22Rv1 (cell line): ENCODE results near the gene AMBRA1.

ENCODE experiments used
- ZFX ChIP-seq: fragments of 450-650 bp; IDR thresholded peaks from 2 replicates; pipeline ENCODE4 v1.6.1; 2017; ENCODE audit warnings: antibody characterized with exemption, borderline replicate concordance
- TF ChIP-seq, protein P1 (sequence below): fragments of 450-650 bp; IDR thresholded peaks from 2 replicates; pipeline ENCODE4 v1.5.1; 2017; ENCODE audit warnings: mild to moderate bottlenecking

DNA sequence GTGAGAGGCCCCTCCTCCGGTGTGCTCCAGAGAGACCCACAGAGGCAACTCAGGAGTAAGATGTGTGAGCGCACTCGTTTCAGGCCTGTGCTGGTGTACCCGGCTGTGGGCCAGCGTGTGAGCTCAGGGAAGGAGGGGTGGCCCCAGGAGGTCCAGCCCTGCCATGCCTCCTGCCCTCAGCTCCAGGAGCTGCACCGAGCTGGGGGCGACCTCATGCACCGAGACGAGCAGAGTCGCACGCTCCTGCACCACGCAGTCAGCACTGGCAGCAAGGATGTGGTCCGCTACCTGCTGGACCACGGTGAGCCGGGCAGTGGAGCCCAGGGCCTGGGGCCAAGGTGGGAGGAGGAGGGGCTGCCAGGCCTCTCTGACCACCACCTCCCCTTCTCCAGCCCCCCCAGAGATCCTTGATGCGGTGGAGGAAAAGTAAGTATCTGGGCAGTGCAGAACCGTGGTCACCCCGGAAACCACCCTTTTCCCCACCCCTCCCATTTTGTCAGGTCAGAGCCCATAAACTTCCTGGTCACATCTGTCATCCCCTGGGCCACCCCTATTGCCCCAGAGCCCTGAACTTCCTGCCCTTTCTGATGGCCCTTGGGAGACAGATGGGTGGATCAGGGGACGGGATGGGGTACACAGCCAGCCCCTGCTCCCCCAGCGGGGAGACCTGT lies 214.9 kb downstream of the AMBRA1 start:
- TF ChIP-seq, protein P1, sequence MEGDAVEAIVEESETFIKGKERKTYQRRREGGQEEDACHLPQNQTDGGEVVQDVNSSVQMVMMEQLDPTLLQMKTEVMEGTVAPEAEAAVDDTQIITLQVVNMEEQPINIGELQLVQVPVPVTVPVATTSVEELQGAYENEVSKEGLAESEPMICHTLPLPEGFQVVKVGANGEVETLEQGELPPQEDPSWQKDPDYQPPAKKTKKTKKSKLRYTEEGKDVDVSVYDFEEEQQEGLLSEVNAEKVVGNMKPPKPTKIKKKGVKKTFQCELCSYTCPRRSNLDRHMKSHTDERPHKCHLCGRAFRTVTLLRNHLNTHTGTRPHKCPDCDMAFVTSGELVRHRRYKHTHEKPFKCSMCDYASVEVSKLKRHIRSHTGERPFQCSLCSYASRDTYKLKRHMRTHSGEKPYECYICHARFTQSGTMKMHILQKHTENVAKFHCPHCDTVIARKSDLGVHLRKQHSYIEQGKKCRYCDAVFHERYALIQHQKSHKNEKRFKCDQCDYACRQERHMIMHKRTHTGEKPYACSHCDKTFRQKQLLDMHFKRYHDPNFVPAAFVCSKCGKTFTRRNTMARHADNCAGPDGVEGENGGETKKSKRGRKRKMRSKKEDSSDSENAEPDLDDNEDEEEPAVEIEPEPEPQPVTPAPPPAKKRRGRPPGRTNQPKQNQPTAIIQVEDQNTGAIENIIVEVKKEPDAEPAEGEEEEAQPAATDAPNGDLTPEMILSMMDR = no peak
- TF ChIP-seq ZFX = no peak
